GM12873 (cell line): ENCODE data around the gene NRM.

ENCODE experiments used
- CTCF ChIP-seq: IDR thresholded peaks from 2 replicates; pipeline ENCODE4 v1.5.1; 2012; ENCODE audit warnings: low read depth, mild to moderate bottlenecking, moderate library complexity, low read length, control low read depth; ENCODE audit not compliant: insufficient read depth; ENCODE audit errors: missing control alignments

The NRM gene

DNA sequence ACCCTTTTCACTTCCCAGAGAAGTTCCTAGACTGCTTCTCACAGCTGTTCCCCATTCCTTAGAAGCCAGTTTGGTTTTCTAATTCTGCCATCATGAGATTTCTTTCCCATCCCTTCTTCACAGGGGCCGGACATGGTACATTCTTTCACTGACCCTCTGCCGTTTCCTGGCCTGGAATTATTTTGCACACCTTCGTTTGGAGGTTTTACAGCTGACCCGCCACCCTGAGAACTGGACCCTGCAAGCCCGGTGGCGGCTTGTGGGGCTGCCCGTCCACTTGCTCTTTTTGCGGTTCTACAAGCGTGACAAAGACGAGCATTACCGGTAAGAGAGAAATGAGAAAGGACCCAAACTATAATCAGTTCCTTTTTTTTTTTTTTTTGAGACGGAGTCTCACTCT lies 39.6 kb downstream of the NRM start:
- TF ChIP-seq CTCF: no peak

DNA sequence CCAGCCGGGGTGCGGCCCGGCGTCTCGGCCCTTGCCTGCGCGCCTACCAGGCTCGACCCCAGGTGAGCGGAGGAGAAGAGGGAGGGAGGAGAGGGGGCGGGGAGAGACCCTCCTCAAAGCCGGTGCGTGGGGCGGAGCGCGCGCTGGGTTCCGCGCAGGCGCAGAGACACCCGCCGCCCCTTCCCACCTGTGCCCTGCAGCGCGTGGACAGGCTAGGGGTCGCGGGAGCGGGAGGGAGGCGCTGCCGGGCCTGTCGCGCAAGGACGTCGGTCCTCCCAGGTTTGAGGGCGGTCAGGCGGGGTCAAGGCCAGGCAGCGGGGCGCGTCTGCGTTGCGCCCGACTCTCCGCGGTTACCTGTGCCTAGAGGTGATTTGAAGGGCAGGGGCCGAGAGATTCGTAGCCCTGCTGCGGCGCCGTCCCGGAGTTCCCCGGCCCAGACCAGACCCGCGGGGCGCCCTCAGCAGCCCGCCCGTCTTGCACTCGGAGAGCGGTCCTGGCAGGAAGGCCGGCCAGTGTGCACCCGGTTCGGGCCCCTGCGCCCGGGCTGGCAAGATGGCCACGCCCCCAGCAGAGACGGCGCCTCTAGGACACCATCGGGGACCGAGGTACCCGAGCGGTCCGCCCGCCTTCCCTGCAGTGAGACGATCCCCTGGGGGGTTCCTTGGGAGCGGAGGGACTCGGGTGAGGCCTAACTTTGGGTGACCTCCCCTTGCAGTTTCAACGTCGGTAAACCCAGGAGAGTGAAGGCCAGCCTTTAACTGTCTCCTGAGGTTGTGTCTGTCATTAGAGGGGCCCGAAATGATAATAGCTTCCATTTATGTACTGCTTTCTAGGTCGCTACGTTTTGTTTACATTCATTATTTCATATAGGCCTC lies 43.3 kb downstream of the NRM start:
- TF ChIP-seq CTCF: no peak

DNA sequence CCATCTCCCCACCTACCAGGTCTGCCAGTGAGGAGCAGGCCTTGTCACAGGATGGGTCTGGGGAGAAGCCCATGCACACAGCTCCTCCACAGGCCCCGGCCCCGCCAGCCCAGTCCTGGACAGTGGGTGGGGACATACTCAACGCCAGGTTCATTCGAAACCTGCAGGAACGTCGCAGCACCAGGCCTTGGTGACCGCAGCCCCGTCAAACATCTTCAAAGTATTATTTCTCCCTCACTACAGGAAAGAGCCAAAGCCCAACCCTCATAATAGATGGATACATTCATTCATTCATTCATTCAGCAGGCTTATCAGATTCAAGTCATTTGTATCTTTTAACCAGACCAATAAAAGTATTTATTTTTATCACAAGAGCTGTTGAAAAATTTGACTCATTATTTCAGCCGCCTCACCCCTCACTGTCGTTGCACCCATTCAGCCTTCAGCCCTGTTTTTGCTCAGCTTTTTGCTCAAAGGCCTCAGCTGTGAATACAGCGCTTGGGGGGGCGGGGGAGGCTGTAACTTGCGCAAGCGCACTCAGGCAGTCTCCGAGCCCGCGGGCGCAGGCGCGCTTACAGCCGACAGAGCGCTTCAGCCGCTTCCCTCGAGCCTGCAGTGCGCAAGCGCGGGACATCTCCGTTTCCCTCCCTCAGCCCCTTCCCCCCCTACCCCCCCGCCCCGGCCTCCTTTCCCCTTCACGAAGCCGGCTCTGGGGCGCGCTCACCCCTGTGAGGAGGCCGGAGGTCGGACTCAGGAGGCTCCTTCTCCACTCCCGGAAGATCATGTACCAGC lies 44.1 kb downstream of the NRM start, which contains the start of gene C6orf136:
Gene C6orf136 (plus strand): TSS at position 684 of the 792 bp plus-strand sequence. CDS start 99 bp downstream, at position 783.
- TF ChIP-seq CTCF: no peak

GRCh38 chr6:30645989-30646388 lies 44.8 kb downstream of the NRM start:
- TF ChIP-seq CTCF: no peak

- no peak for TF ChIP-seq CTCF
Observed at GRCh38 chr6:30644769-30645168, 46.0 kb downstream of the NRM start.

GRCh38 chr6:30643656-30644055 lies 47.1 kb downstream of the NRM start:
- TF ChIP-seq CTCF: no peak

- no peak for TF ChIP-seq CTCF
Observed at GRCh38 chr6:30641048-30641447, 49.7 kb downstream of the NRM start.
